Measurements from ENCODE around the gene DOCK1. TPM values are rescaled to one million over a fixed set of nuclear protein-coding genes. Genes with fewer than 3 reads are reported as not detected.

The DOCK1 gene
- total RNA-seq, 4 donors from 2014 or later, result 60.6 to 136 (median 92.7) TPM

DNA sequence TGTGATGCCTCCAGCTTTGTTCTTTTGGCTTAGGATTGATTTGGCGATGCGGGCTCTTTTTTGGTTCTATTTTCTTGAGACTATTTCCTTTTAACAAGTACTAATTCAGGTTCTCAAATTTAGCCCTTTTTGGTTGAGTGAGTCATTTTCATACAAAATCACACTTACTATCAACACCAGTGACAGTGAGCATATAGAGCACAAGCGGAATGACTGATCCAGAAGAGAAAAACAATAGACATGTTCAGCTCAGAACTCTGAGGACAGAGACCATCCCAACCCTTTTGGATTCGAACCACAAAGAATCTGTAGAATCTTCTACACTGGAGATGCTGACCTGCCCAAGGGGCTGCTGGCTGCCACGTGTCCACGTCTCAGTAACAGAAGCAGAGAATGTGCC, 347.6 kb downstream of the DOCK1 start:
- Histone ChIP-seq H3K4me3 (no peak overlapping the region), H3K27ac (no peak overlapping the region), H3K4me1 (no peaks in the 10 kb centered on the region), H3K36me3 (peaks cover 23% of the 10 kb centered on the region), H3K9me3 (no peaks in the 10 kb centered on the region), H3K27me3 (no peaks in the 10 kb centered on the region)
- TF ChIP-seq, protein P1, sequence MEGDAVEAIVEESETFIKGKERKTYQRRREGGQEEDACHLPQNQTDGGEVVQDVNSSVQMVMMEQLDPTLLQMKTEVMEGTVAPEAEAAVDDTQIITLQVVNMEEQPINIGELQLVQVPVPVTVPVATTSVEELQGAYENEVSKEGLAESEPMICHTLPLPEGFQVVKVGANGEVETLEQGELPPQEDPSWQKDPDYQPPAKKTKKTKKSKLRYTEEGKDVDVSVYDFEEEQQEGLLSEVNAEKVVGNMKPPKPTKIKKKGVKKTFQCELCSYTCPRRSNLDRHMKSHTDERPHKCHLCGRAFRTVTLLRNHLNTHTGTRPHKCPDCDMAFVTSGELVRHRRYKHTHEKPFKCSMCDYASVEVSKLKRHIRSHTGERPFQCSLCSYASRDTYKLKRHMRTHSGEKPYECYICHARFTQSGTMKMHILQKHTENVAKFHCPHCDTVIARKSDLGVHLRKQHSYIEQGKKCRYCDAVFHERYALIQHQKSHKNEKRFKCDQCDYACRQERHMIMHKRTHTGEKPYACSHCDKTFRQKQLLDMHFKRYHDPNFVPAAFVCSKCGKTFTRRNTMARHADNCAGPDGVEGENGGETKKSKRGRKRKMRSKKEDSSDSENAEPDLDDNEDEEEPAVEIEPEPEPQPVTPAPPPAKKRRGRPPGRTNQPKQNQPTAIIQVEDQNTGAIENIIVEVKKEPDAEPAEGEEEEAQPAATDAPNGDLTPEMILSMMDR (IDR thresholded peaks at IDR 0.05), result no peak
- TF ChIP-seq POLR2AphosphoS5 (IDR thresholded peaks at IDR 0.05) (no peak), EP300 (IDR thresholded peaks at IDR 0.05) (no peak), POLR2A (IDR thresholded peaks at IDR 0.05) (no peak)
- 92% methylated on average over 6 of the region's 6 CpGs for WGBS
- no peak for DNase-seq (ENCODE audit: low spot score in 2 of 2)

DNA sequence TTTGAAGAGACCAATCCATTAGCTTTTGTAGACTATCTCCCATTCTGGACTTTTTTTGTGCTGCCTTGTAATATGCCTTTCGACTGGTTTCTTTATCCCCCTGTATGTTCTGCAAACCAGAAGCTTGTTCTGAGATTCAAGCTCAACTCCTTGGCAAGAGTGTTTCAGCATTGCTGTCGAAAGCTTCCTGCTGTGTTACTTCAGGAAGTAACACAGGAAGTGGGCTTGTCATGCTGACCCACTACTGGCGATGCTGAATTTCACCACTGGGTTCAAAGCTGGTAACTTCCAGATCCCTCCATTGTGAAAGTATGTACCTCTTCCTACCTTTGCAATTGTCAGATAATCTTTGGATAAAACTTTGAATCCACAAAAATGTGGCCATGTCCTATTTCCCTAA, 349.0 kb downstream of the DOCK1 start:
- H3K4me1 ChIP-seq, result no peaks in the 10 kb centered on the region
- H3K27ac ChIP-seq, result no peak overlapping the region
- H3K27me3 ChIP-seq, result no peaks in the 10 kb centered on the region
- H3K9me3 ChIP-seq, result no peaks in the 10 kb centered on the region
- peaks cover 27% of the 10 kb centered on the region for H3K36me3 ChIP-seq
- H3K4me3 ChIP-seq, result no peak overlapping the region
- TF ChIP-seq POLR2A (IDR thresholded peaks at IDR 0.05), result no peak
- TF ChIP-seq EP300 (IDR thresholded peaks at IDR 0.05), result no peak
- TF ChIP-seq, protein P1 (IDR thresholded peaks at IDR 0.05), result no peak
- no peak for TF ChIP-seq POLR2AphosphoS5 (IDR thresholded peaks at IDR 0.05)
- no peak for DNase-seq (ENCODE audit: low spot score in 2 of 2)
- WGBS, result 27% methylated on average over 3 of the region's 3 CpGs

DNA sequence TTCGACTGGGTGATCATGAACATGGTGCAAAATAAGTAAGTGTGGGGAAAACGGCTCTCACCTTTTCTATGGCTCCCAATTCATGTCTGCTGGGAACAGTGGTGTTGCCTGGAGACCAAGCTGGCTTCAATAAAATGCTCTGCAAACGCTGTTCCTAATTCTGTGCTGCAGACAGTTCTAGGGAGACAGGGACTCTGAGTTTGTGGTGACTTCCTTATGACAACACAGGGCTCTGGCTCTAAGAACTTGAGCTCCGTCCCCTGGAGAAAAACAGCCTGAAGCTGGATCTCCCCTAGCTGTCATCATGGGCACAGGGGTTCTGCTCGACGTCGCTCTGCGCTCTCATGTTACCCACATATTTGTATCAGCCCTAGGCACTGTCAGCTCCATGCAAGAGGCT, 352.2 kb downstream of the DOCK1 start:
- TF ChIP-seq, protein P1 (IDR thresholded peaks at IDR 0.05), result no peak
- no peak for TF ChIP-seq POLR2AphosphoS5 (IDR thresholded peaks at IDR 0.05)
- TF ChIP-seq EP300 (IDR thresholded peaks at IDR 0.05), result no peak
- TF ChIP-seq POLR2A (IDR thresholded peaks at IDR 0.05), result no peak
- no peak overlapping the region for H3K4me3 ChIP-seq
- H3K9me3 ChIP-seq, result no peaks in the 10 kb centered on the region
- 74% methylated on average over 8 of the region's 8 CpGs for WGBS
- no peaks in the 10 kb centered on the region for H3K27me3 ChIP-seq
- H3K36me3 ChIP-seq, result peaks cover 39% of the 10 kb centered on the region
- no peak overlapping the region for H3K27ac ChIP-seq
- H3K4me1 ChIP-seq, result no peaks in the 10 kb centered on the region
- DNase-seq (ENCODE audit: low spot score in 2 of 2), result no peak

DNA sequence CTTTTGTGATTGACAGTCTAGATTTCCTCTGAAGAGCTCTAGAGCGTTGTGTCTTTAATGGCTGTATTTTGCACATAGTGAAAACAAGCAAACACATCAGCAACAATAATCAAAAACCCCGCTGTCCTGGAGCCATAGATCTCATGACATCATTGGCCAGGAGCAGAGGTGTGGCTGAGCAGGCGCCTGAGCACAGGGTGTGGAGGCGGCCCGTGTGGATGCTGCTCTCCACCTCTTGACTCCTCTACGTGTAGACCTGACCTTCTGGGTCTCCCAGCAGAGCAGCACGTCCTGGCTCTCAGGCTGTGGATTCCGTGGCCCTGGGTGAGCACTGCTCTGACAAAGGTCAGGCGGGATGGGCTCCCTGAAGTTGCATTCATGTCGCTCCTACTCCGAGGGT, 354.1 kb downstream of the DOCK1 start:
- Histone ChIP-seq H3K4me3 (no peak overlapping the region), H3K27ac (no peak overlapping the region), H3K4me1 (no peaks in the 10 kb centered on the region), H3K36me3 (peaks cover 35% of the 10 kb centered on the region), H3K27me3 (no peaks in the 10 kb centered on the region), H3K9me3 (no peaks in the 10 kb centered on the region)
- 88% methylated on average over 11 of the region's 11 CpGs for WGBS
- TF ChIP-seq EP300 (IDR thresholded peaks at IDR 0.05) (no peak), POLR2AphosphoS5 (IDR thresholded peaks at IDR 0.05) (no peak), POLR2A (IDR thresholded peaks at IDR 0.05) (no peak)
- TF ChIP-seq, protein P1 (IDR thresholded peaks at IDR 0.05), result no peak
- no peak for DNase-seq (ENCODE audit: low spot score in 2 of 2)

DNA sequence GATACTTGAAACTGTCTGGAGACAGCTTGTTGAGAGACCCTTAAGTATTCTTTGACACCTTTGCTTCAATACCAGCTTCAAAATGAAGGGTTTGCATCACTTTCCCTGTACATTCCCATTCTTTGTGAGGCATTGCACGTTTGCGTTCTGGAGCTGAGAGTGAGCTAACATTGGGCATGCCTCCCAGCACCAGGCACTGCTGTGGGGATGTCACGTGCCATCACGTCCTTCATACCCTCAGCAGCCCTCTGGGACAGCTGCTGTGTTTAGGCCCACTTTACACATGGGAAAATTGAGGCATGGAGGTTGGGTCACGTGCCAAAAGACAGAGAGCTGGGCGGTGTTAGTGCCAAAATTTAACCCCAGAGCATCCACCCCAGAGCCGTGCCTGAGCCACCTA, 357.4 kb downstream of the DOCK1 start:
- Histone ChIP-seq H3K27me3 (no peaks in the 10 kb centered on the region), H3K36me3 (peaks cover 26% of the 10 kb centered on the region), H3K27ac (no peak overlapping the region), H3K4me3 (no peak overlapping the region), H3K9me3 (no peaks in the 10 kb centered on the region), H3K4me1 (no peaks in the 10 kb centered on the region)
- no peak for DNase-seq (ENCODE audit: low spot score in 2 of 2)
- TF ChIP-seq, protein P1 (IDR thresholded peaks at IDR 0.05), result no peak
- TF ChIP-seq EP300 (IDR thresholded peaks at IDR 0.05), result no peak
- TF ChIP-seq POLR2AphosphoS5 (IDR thresholded peaks at IDR 0.05), result no peak
- WGBS, result 97% methylated on average over 7 of the region's 7 CpGs
